HepG2 (cell line): ENCODE data around the gene POLH. TPM values are rescaled to one million over a fixed set of nuclear protein-coding genes. Genes with fewer than 3 reads are reported as not detected.

ENCODE experiments used
- ATAC-seq: fragments of 200-7000 bp; cut with Tn5 transposase; 3 replicates; pipeline ENCODE4 v1.9.1; 2020; ENCODE audit warnings: mild to moderate bottlenecking, moderate library complexity
- BruUV-seq: library from RNA; stranded (reverse); fragments of 400-500 nt; replicated peaks from 2 replicates; lab custom pipeline; 2021; lab: Mats Ljungman, UMichigan
- CTCF ChIA-PET: fragments of 300-600 bp; formaldehyde crosslinking; extraction: SDS; loops from one replicate; lab custom pipeline; 2021; ENCODE audit warnings: low total read pairs, inconsistent platforms, low intra/inter-chr PET ratio; lab: Yijun Ruan, JAX
- POLR2A ChIA-PET: fragments of 350-600 bp; sonication (Branson Sonifier 250); formaldehyde crosslinking; loops from one replicate; lab custom pipeline; 2020; ENCODE audit warnings: antibody characterized with exemption, inconsistent platforms; lab: Yijun Ruan, JAX
- DNase-seq: peaks from one replicate; pipeline ENCODE4 v3.0.0-alpha.2; 2015; ENCODE audit warnings: low spot score
- FAIRE-seq: peaks from 3 replicates; lab custom pipeline; 2011; peaks lifted over from hg19 to GRCh38; lab: Jason Lieb, UNC
- H2AFZ ChIP-seq: one replicate; pipeline ENCODE4 v1.6.1; 2011; ENCODE audit warnings: low read length, inconsistent platforms
- H3K27ac ChIP-seq: fragments of 300-600 bp; 3 replicates; pipeline ENCODE4 v1.8.0; 2011; ENCODE audit warnings: mixed run types, mild to moderate bottlenecking, mixed read lengths, low read length, inconsistent platforms; ENCODE audit not compliant: insufficient read depth; ENCODE audit errors: extremely low read length
- H3K27me3 ChIP-seq, 2 experiments: fragments of 200-600 bp in 1 of 2; 2 replicates in 1 of 2; 3 replicates in 1 of 2; pipeline versions ENCODE4 v1.6.0 to v1.8.0; 2011; ENCODE audit warnings: low read length in 2 of 2, mild to moderate bottlenecking in 2 of 2, moderate library complexity in 2 of 2, inconsistent platforms in 1 of 2; ENCODE audit not compliant: insufficient read depth in 2 of 2, control insufficient read depth in 1 of 2
- H3K36me3 ChIP-seq, 2 experiments: fragments of 200-600 bp in 1 of 2; replicated peaks in 1 of 2; 2 replicates in 1 of 2; 3 replicates in 1 of 2; pipeline versions ENCODE4 v1.5.1 to v1.8.0; 2011; ENCODE audit warnings: low read length in 2 of 2, inconsistent platforms in 1 of 2; ENCODE audit not compliant: insufficient read depth in 2 of 2, control insufficient read depth in 1 of 2
- H3K4me1 ChIP-seq: 2 replicates; pipeline ENCODE4 v1.5.1; 2012; ENCODE audit warnings: low read length, inconsistent platforms; ENCODE audit not compliant: insufficient read depth
- H3K4me2 ChIP-seq: 2 replicates; pipeline ENCODE4 v1.6.0; 2011; ENCODE audit warnings: low read depth, low read length, inconsistent platforms
- H3K4me3 ChIP-seq, 3 experiments: fragments of 200-600 bp in 1 of 3; sonication (generic), shearing (Covaris generic) in 1 of 3; replicated peaks in 1 of 3; 2 replicates each; pipeline ENCODE4 v1.5.1; 2011 to 2016; ENCODE audit warnings: low read length in 3 of 3, inconsistent platforms in 2 of 3, low read depth in 2 of 3, mild to moderate bottlenecking in 2 of 3, control low read depth in 1 of 3, mixed read lengths in 1 of 3; ENCODE audit not compliant: insufficient read depth in 1 of 3
- H3K79me2 ChIP-seq: one replicate; pipeline ENCODE4 v1.6.1; 2011; ENCODE audit warnings: low read length, inconsistent platforms; ENCODE audit not compliant: insufficient read depth
- H3K9ac ChIP-seq: 2 replicates; pipeline ENCODE4 v1.6.0; 2011; ENCODE audit warnings: mild to moderate bottlenecking, low read depth, low read length, inconsistent platforms; ENCODE audit not compliant: insufficient read depth
- H3K9me3 ChIP-seq: 2 replicates; pipeline ENCODE4 v1.5.1; 2012; ENCODE audit warnings: mild to moderate bottlenecking, low read length
- H4K20me1 ChIP-seq: 2 replicates; pipeline ENCODE4 v1.6.0; 2011; ENCODE audit warnings: inconsistent platforms, mild to moderate bottlenecking, low read length, moderate library complexity; ENCODE audit not compliant: insufficient read depth
- BORCS8-MEF2B ChIP-seq: sonication (generic); formaldehyde crosslinking; IDR thresholded peaks from 2 replicates; pipeline ENCODE4 v1.8.0; 2022; ENCODE audit warnings: mild to moderate bottlenecking, missing genetic modification reagents
- DR1 ChIP-seq: sonication (generic); formaldehyde crosslinking; IDR thresholded peaks from 2 replicates; pipeline ENCODE4 v1.8.0; 2021; ENCODE audit warnings: mild to moderate bottlenecking, missing genetic modification reagents, inconsistent platforms
- GATA4 ChIP-seq: sonication (generic); IDR thresholded peaks from 2 replicates; pipeline ENCODE4 v1.6.1; 2016; ENCODE audit warnings: antibody characterized with exemption, low read depth, borderline replicate concordance
- ISL2 ChIP-seq: sonication (generic); formaldehyde crosslinking; IDR thresholded peaks from 2 replicates; pipeline ENCODE4 v1.5.0; 2020; ENCODE audit warnings: missing genetic modification reagents
- MTF2 ChIP-seq: sonication (generic); formaldehyde crosslinking; IDR thresholded peaks from 2 replicates; pipeline ENCODE4 v1.5.0; 2020; ENCODE audit warnings: missing genetic modification reagents, borderline replicate concordance
- NONO ChIP-seq, 2 experiments: fragments of 450-650 bp in 1 of 2; sonication (generic) in 1 of 2; formaldehyde crosslinking in 1 of 2; IDR thresholded peaks in 1 of 2; conservative IDR thresholded peaks in 1 of 2; 2 replicates each; pipeline versions ENCODE4 v1.6.1 to v1.8.0; 2017 to 2022; ENCODE audit warnings: mild to moderate bottlenecking in 1 of 2, missing genetic modification reagents in 1 of 2, moderate library complexity in 1 of 2
- RBAK ChIP-seq: sonication (generic); formaldehyde crosslinking; IDR thresholded peaks from 2 replicates; pipeline ENCODE4 v1.5.1; 2020; ENCODE audit warnings: mild to moderate bottlenecking, missing genetic modification reagents
- REXO4 ChIP-seq: sonication (generic); formaldehyde crosslinking; IDR thresholded peaks from 2 replicates; pipeline ENCODE4 v1.8.0; 2022; ENCODE audit warnings: missing genetic modification reagents, mild to moderate bottlenecking, borderline replicate concordance
- RXRA ChIP-seq: sonication (generic); formaldehyde crosslinking; IDR thresholded peaks from 2 replicates; pipeline ENCODE4 v1.5.1; 2020; ENCODE audit warnings: missing genetic modification reagents
- SOX6 ChIP-seq, 2 experiments: fragments of 450-650 bp in 1 of 2; sonication (generic) in 1 of 2; formaldehyde crosslinking in 1 of 2; IDR thresholded peaks; 2 replicates each; pipeline versions ENCODE4 v1.4.0 to v1.6.1; 2017 to 2020; ENCODE audit warnings: antibody characterized with exemption in 1 of 2, mild to moderate bottlenecking in 1 of 2, missing genetic modification reagents in 1 of 2
- SPEN ChIP-seq: sonication (generic); formaldehyde crosslinking; IDR thresholded peaks from 2 replicates; pipeline ENCODE4 v1.5.1; 2020; ENCODE audit warnings: low read depth, mild to moderate bottlenecking, missing genetic modification reagents
- SRSF1 ChIP-seq: fragments of 200-400 bp; formaldehyde crosslinking; optimal IDR thresholded peaks from 2 replicates; pipeline ENCODE3; 2017; ENCODE audit warnings: mild to moderate bottlenecking, low read depth, low read length, moderate library complexity
- THYN1 ChIP-seq: sonication (generic); formaldehyde crosslinking; IDR thresholded peaks from 2 replicates; pipeline ENCODE4 v1.8.1; 2023; ENCODE audit warnings: low read depth, mild to moderate bottlenecking, moderate library complexity, missing genetic modification reagents, borderline replicate concordance
- ZFP36L1 ChIP-seq: sonication (generic); formaldehyde crosslinking; IDR thresholded peaks from 2 replicates; pipeline ENCODE4 v1.8.0; 2022; ENCODE audit warnings: mild to moderate bottlenecking, missing genetic modification reagents, moderate library complexity
- ZFP82 ChIP-seq: sonication (generic); formaldehyde crosslinking; IDR thresholded peaks from 2 replicates; pipeline ENCODE4 v1.5.1; 2020; ENCODE audit warnings: mild to moderate bottlenecking, missing genetic modification reagents, borderline replicate concordance
- ZNF10 ChIP-seq: sonication (generic); formaldehyde crosslinking; IDR thresholded peaks from 2 replicates; pipeline ENCODE4 v1.4.0; 2020; ENCODE audit warnings: mild to moderate bottlenecking, low read depth, missing genetic modification reagents, borderline replicate concordance
- ZNF619 ChIP-seq: sonication (generic); formaldehyde crosslinking; IDR thresholded peaks from 2 replicates; pipeline ENCODE4 v1.4.0; 2020; ENCODE audit warnings: mild to moderate bottlenecking, missing genetic modification reagents
- ZNF713 ChIP-seq: sonication (generic); formaldehyde crosslinking; IDR thresholded peaks from 2 replicates; pipeline ENCODE4 v1.4.0; 2020; ENCODE audit warnings: mild to moderate bottlenecking, missing genetic modification reagents
- WGBS: methylation state at CpG from one replicate; pipeline ENCODE4 v1.1.6; 2017; ENCODE audit warnings: low lambda C conversion rate; 5-methylcytosine and 5-hydroxymethylcytosine counted together
- in situ Hi-C: cut with HindIII; loops from 2 replicates; pipeline ENCODE4 v1.10.0; 2017; ENCODE audit warnings: low pct_unique_long_range_greater_than_20kb; ENCODE audit not compliant: extremely low pct_ligation_motif_present
- intact Hi-C: fragments of 100-400 bp; cut with micrococcal nuclease; formaldehyde crosslinking; loops from one replicate; pipeline ENCODE4 v1.10.0; 2022; ENCODE audit not compliant: unreplicated experiment
- polyA plus RNA-seq, 8 experiments: library from polyadenylated mRNA; depleted of rRNA in 3 of 8; stranded (reverse) in 7 of 8; unstranded in 1 of 8; fragments of >200 nt; fragmentation: Illumina TruSeq in 4 of 8; extraction: Trizol in 4 of 8; gene quantifications; 2 replicates each; pipeline versions ENCODE4 v1.2.1 to v1.2.3, GENCODE V29; 2011 to 2016; ENCODE audit warnings: low read depth in 4 of 8, missing spikeins in 1 of 8, mixed read lengths in 1 of 8; ENCODE audit not compliant: insufficient read depth in 1 of 8
- total RNA-seq, 5 experiments: library from RNA; depleted of rRNA; stranded (reverse); fragments of >200 nt; fragmentation: Illumina TruSeq; extraction: Trizol; gene quantifications; 2 replicates each; pipeline ENCODE4 v1.2.3, GENCODE V29; 2016; ENCODE audit warnings: low read depth in 1 of 5
- TF ChIP-seq, protein P1 (sequence below): sonication (generic); formaldehyde crosslinking; IDR thresholded peaks from 2 replicates; pipeline ENCODE4 v1.4.0; 2020; ENCODE audit warnings: low read depth, mild to moderate bottlenecking, missing genetic modification reagents
- TF ChIP-seq, protein P2 (sequence below): sonication (generic); formaldehyde crosslinking; conservative IDR thresholded peaks from 2 replicates; pipeline ENCODE4 v1.4.0; 2020; ENCODE audit warnings: missing genetic modification reagents

POLH gene
- total and polyA plus RNA-seq, 2 of the 13 experiments (the other 11 are each of a cell fraction or from before 2014, with no cell fraction given): 11.6 to 25.0 TPM

DNA sequence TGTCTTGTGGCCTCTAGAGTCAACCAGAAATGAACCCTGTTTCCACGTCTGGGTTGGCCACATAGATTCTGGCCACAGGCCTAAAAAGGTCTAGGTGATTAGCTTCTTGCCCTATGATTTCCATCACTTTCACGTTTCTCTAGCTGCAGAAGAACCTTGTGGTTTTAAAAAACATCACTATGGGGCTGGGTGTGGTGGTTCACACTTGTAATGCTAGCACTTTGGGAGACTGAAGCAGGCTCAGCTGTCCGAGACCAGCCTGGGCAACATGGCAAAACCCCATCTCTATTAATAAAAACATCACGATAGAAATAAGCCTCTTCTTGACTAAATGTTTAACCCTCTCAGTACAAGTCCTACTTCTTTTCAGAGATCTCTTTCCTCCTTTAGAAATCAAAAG lies 31.5 kb upstream of the POLH start (continued):
- TF ChIP-seq, protein P1, sequence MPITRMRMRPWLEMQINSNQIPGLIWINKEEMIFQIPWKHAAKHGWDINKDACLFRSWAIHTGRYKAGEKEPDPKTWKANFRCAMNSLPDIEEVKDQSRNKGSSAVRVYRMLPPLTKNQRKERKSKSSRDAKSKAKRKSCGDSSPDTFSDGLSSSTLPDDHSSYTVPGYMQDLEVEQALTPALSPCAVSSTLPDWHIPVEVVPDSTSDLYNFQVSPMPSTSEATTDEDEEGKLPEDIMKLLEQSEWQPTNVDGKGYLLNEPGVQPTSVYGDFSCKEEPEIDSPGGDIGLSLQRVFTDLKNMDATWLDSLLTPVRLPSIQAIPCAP (CRISPR knock-in tag): no peak
- TF ChIP-seq, protein P2, sequence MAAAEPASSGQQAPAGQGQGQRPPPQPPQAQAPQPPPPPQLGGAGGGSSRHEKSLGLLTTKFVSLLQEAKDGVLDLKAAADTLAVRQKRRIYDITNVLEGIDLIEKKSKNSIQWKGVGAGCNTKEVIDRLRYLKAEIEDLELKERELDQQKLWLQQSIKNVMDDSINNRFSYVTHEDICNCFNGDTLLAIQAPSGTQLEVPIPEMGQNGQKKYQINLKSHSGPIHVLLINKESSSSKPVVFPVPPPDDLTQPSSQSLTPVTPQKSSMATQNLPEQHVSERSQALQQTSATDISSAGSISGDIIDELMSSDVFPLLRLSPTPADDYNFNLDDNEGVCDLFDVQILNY (CRISPR knock-in tag): no peak
- TF ChIP-seq ZNF713 (no peak), BORCS8-MEF2B (CRISPR knock-in tag) (no peak), MTF2 (no peak), SRSF1 (no peak), SPEN (CRISPR knock-in tag) (no peak), DR1 (CRISPR knock-in tag) (no peak), ISL2 (CRISPR knock-in tag) (no peak), ZFP82 (no peak)

GRCh38 chr6:43547222-43547621 lies 28.8 kb upstream of the POLH start:
- ATAC-seq (no peak), FAIRE-seq (no peak), DNase-seq (no peak)
- Histone ChIP-seq H3K9ac (no peak overlapping the region), H3K9me3 (no peaks in the 10 kb centered on the region), H4K20me1 (no peaks in the 10 kb centered on the region), H3K4me1 (no peaks in the 10 kb centered on the region), H3K4me2 (no peak overlapping the region), H3K36me3 (peaks cover 44 to 89% of the 10 kb centered on the region in 2 experiments), H2AFZ (no peak overlapping the region), H3K79me2 (no peaks in the 10 kb centered on the region), H3K27ac (no peak overlapping the region), H3K27me3 (no peaks in the 10 kb centered on the region), H3K4me3 (no peak overlapping the region)
- intact Hi-C loops: no loop called here
- POLR2A ChIA-PET: interaction anchor here (1.2 kb wide), 1 partner anchor 28 kb away, joined by 3 read pairs; the partner anchor contains the start of genes POLH and XPO5
- WGBS: 97% methylated on average over 3 of the region's 3 CpGs
- CTCF ChIA-PET: no interaction called here
- TF ChIP-seq GATA4 (no peak), NONO (IDR thresholded peaks at IDR 0.05) (no peak), NONO (CRISPR knock-in tag; conservative IDR thresholded peaks at IDR 0.05) (no peak), RBAK (no peak), ZNF619 (no peak), REXO4 (CRISPR knock-in tag) (no peak), THYN1 (CRISPR knock-in tag) (no peak), ZNF10 (CRISPR knock-in tag) (no peak), ZFP36L1 (CRISPR knock-in tag) (no peak), RXRA (CRISPR knock-in tag) (no peak), SOX6 (IDR thresholded peaks at IDR 0.05) (no peak), SOX6 (CRISPR knock-in tag; IDR thresholded peaks at IDR 0.05) (no peak)
- no TSS peak for BruUV-seq
- in situ Hi-C loops: no loop called here
